HEK293 (cell line): ENCODE results near the gene PRPH.

Experiments
- ZNF24 ChIP-seq: fragments of 450-650 bp; formaldehyde crosslinking; IDR thresholded peaks from 2 replicates; pipeline ENCODE4 v1.5.1; 2016; ENCODE audit warnings: missing biosample characterization, missing genetic modification characterization
- ZNF660 ChIP-seq: fragments of 450-650 bp; IDR thresholded peaks from 2 replicates; pipeline ENCODE4 v1.5.1; 2018; ENCODE audit warnings: missing biosample characterization, mild to moderate bottlenecking, missing genetic modification characterization
- TF ChIP-seq, protein P1 (sequence below): fragments of 450-650 bp; formaldehyde crosslinking; IDR thresholded peaks from 2 replicates; pipeline ENCODE4 v1.5.1; 2016; ENCODE audit warnings: missing biosample characterization, missing genetic modification characterization
- TF ChIP-seq, protein P2 (sequence below): fragments of 450-650 bp; formaldehyde crosslinking; IDR thresholded peaks from 2 replicates; pipeline ENCODE4 v1.5.1; 2017; ENCODE audit warnings: missing biosample characterization, mild to moderate bottlenecking, missing genetic modification characterization, moderate library complexity
- TF ChIP-seq, protein P3 (sequence below): fragments of 450-650 bp; formaldehyde crosslinking; IDR thresholded peaks from 2 replicates; pipeline ENCODE4 v1.5.1; 2016; ENCODE audit warnings: missing biosample characterization, missing genetic modification characterization, low read depth

DNA sequence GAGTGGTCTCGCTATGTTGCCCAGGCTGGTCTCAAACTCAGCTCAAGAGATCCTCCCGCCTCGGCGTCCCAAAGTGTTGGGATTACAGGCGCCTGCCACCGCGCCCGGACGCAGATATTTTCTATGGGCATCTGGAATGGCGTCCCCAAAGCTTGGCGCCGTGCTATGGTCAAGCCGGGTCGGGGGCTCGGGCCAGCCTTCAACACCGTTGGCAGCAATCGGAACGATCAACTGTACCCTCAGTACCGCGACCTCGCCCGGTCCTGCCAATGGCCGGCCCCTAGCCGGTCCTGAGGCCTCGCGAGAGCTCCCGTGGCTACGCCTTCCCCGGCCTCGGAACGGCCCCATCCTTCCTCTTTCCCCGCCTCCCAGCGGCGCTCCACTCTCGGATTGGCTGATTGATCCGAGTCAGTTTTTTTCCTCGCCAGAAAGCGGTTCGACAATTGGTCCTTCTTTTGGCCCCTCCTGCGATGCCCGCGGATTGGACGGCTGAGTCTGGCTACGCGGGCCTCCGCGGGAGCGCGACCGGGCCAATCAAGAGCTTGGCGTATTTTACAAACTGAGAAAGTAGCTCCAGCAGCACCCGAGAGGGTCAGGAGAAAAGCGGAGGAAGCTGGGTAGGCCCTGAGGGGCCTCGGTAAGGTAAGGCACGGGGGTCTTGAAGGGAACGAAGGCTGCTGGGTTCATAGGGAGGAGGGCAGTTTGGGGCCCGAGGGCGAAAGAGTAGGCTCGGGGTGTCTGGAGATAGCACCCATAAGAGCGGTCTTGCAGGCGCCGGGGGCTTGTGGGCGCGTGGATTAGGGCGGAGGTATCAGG is 28.0 kb downstream of the PRPH start, which contains the start of gene TROAP:
- TF ChIP-seq, protein P1, sequence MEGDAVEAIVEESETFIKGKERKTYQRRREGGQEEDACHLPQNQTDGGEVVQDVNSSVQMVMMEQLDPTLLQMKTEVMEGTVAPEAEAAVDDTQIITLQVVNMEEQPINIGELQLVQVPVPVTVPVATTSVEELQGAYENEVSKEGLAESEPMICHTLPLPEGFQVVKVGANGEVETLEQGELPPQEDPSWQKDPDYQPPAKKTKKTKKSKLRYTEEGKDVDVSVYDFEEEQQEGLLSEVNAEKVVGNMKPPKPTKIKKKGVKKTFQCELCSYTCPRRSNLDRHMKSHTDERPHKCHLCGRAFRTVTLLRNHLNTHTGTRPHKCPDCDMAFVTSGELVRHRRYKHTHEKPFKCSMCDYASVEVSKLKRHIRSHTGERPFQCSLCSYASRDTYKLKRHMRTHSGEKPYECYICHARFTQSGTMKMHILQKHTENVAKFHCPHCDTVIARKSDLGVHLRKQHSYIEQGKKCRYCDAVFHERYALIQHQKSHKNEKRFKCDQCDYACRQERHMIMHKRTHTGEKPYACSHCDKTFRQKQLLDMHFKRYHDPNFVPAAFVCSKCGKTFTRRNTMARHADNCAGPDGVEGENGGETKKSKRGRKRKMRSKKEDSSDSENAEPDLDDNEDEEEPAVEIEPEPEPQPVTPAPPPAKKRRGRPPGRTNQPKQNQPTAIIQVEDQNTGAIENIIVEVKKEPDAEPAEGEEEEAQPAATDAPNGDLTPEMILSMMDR (tag by site-specific recombination), result no peak
- TF ChIP-seq, protein P2, sequence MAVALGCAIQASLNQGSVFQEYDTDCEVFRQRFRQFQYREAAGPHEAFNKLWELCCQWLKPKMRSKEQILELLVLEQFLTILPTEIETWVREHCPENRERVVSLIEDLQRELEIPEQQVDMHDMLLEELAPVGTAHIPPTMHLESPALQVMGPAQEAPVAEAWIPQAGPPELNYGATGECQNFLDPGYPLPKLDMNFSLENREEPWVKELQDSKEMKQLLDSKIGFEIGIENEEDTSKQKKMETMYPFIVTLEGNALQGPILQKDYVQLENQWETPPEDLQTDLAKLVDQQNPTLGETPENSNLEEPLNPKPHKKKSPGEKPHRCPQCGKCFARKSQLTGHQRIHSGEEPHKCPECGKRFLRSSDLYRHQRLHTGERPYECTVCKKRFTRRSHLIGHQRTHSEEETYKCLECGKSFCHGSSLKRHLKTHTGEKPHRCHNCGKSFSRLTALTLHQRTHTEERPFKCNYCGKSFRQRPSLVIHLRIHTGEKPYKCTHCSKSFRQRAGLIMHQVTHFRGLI (tag by site-specific recombination), result no peak
- TF ChIP-seq, protein P3, sequence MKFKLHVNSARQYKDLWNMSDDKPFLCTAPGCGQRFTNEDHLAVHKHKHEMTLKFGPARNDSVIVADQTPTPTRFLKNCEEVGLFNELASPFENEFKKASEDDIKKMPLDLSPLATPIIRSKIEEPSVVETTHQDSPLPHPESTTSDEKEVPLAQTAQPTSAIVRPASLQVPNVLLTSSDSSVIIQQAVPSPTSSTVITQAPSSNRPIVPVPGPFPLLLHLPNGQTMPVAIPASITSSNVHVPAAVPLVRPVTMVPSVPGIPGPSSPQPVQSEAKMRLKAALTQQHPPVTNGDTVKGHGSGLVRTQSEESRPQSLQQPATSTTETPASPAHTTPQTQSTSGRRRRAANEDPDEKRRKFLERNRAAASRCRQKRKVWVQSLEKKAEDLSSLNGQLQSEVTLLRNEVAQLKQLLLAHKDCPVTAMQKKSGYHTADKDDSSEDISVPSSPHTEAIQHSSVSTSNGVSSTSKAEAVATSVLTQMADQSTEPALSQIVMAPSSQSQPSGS (tag by site-specific recombination), result no peak
- TF ChIP-seq ZNF24 (tag by site-specific recombination) (no peak), ZNF660 (tag by site-specific recombination) (peak; percentile 19; the same call in 1 of the 2 replicates)
